SK-MEL-5 (cell line): ENCODE data around the gene PTPRD. TPM values are rescaled to one million over a fixed set of nuclear protein-coding genes. Genes with fewer than 3 reads are reported as not detected.

Experiments
- DNase-seq: peaks from one replicate; pipeline ENCODE4 v3.0.0-alpha.2; 2016; ENCODE audit warnings: low read depth, low spot score
- in situ Hi-C: cut with HindIII; loops from 2 replicates; pipeline ENCODE4 v1.10.0; 2016; ENCODE audit warnings: low sequenced_read_pairs, high pct_unique_total_duplicates, low pct_unique_long_range_greater_than_20kb
- total RNA-seq: library from RNA; depleted of rRNA; stranded (reverse); fragments of >200 nt; shearing (Covaris generic); gene quantifications from 2 replicates; pipeline ENCODE4 v1.2.3, GENCODE V29; 2014

PTPRD gene
- total RNA-seq, 1 experiment from 2014 or later = 2.1 TPM

- DNase-seq = no peak
- in situ Hi-C loops = no loop called here
Measured at GRCh38 chr9:9592104-9592503, 1020.7 kb downstream of the PTPRD start.

- no peak for DNase-seq
- in situ Hi-C loops = no loop called here
Measured at GRCh38 chr9:9585920-9586319, 1026.9 kb downstream of the PTPRD start.

- in situ Hi-C loops = no loop called here
- no peak for DNase-seq
Measured at GRCh38 chr9:9574080-9574479, 1038.7 kb downstream of the PTPRD start.

- in situ Hi-C loops = no loop called here
- no peak for DNase-seq
Measured at GRCh38 chr9:9565700-9566099, 1047.1 kb downstream of the PTPRD start.

DNA sequence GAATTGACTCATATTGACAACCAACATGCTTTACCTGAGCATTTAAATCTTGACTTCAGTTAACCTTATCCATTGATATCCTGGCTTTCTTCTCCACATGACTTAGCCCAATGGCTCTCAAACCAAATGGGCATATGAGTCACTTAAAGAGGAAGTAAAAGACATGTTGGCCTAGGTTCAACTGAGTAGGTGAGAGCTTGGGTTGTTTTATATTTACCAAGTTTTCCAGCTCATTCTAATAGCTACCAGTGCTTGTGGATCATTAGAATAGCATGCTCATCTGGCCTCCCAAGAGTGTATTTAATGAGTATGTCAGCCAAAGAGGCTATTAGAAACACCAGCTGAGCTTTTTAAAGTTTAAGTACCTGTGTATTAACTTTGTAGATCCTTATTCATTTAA, 1049.0 kb downstream of the PTPRD start:
- no peak for DNase-seq
- in situ Hi-C loops = no loop called here

GRCh38 chr9:9560382-9561035, 1052.3 kb downstream of the PTPRD start:
- in situ Hi-C loops = no loop called here

GRCh38 chr9:9558907-9559306, 1053.9 kb downstream of the PTPRD start:
- DNase-seq = no peak
- in situ Hi-C loops = no loop called here

More at GRCh38 chr9:9560382-9561035, 1052.3 kb downstream of the PTPRD start:
- DNase-seq = no peak

DNA sequence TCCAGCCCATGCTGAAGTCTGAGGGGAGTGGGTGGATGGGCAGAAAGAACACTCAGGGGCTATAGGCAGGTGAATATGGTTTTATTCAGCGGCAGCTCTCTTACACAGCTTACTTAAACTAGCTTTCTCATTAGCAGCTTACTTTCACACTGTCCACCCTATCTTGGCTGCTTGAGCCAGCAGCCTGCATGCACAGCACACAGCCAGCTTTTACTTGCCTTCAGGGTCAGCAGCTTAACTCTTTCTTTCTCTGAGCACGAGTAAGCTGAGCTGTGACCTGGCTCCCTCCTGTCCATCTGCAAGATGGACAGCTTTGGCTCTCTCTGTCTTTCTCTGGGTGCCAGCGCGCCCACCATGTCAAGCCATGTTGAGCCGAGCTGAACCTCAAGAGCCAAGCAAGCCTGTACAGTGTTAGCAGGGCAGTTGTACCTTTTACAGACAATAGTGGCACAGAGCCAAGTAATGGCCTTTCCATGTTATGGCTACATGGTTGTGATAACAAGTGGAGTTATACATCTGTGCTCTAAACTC, 1054.9 kb downstream of the PTPRD start:
- DNase-seq = no peak
- in situ Hi-C loops = no loop called here

DNA sequence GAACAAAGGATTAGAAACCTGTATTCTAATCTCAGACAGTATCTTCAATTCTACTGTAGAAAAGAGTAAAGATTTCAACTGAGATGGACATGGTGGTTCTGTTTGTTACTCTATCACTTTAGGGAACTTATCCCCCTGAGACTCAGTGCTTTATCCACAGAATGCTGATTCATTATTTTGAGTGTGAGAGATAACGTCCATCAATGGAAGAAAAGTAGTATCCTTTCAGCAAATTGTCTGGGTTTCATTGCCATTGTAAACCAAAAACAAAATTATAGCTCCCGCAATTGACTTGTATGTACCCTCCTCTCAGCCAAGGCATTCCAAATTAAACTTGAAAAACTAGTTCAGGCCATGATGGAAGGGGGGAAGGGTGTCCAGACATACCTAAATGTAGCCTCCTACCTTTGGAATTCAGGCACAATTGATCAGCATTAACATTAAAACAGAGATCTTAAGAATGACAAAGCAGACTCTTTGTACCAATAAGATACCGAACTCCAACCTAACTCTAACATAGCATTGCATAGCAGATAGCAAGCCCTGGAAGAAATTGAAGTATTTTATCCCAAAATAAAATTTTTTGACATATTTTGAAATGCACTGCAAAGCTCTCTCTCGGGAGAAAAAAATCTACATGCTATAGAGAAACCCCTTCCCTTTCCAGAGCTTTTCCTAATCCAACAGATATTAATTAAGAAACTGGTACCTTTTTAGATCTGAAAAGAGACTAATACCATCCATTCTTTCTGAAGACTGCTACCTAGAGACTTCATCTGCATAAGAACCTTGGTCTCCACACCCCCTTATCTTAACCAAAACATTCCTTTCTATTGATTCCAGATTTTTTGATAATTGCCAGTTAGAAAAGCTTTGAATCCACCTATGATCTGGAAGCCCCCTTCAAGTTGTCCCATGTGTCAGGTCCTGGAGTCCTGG, 1055.7 kb downstream of the PTPRD start:
- in situ Hi-C loops = no loop called here
- no peak for DNase-seq

DNA sequence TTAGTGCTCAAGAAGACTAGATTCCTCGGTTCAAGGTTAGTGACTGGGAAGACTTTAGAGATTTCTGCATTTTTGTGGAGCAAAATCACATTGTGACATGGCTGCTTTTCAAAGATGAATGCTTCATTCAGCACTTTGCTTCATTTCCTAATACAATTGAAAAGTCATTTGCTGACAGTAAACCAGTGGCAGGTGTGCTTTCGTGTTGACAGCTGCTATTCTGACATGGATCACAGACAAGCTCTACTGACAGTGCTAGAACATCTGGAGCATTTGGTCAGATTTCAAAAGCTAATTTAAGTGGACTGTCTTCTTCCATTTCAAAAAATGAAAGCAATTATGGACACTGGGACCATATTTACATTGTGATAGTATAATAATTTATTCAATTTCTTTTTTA, 1060.1 kb downstream of the PTPRD start:
- in situ Hi-C loops = no loop called here
- DNase-seq = no peak

DNA sequence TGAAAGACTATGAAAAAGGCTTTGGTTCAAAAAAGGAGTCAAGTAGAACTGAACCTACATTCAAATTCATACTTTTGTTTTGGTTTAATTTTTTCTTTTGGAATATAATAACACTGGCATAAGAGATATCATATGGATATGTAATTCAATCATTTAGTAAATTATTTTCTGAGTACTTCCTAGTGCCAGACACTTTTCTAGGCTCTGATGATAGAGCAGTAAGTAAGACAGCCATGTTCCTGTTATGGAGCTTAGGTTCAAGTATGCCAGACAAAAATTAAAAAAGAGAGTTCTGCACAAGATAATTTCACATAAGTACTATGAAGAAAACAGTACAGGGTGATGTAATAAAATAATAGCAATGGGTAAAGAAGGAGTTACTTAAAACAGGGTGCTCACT, 1074.0 kb downstream of the PTPRD start:
- in situ Hi-C loops = no loop called here
- DNase-seq = no peak

- in situ Hi-C loops = no loop called here
Measured at GRCh38 chr9:9538356-9538755, 1074.4 kb downstream of the PTPRD start.

GRCh38 chr9:9536523-9536922, 1076.3 kb downstream of the PTPRD start:
- no peak for DNase-seq
- in situ Hi-C loops = no loop called here

More at GRCh38 chr9:9538356-9538755, 1074.4 kb downstream of the PTPRD start:
- DNase-seq = no peak

- no peak for DNase-seq
- in situ Hi-C loops = no loop called here
Measured at GRCh38 chr9:9523476-9524139, 1089.2 kb downstream of the PTPRD start.

- in situ Hi-C loops = no loop called here
- no peak for DNase-seq
Measured at GRCh38 chr9:9522406-9522805, 1090.4 kb downstream of the PTPRD start.

GRCh38 chr9:9521033-9521779, 1091.6 kb downstream of the PTPRD start:
- in situ Hi-C loops = no loop called here
- no peak for DNase-seq

GRCh38 chr9:9504869-9505268, 1107.9 kb downstream of the PTPRD start:
- in situ Hi-C loops = no loop called here
- no peak for DNase-seq
